ENCODE results near the gene ZNF775.
A peak's percentile ranks its signal among the peaks of the same experiment; 100 is the strongest.

ZNF775 gene

GRCh38 chr7:150403376-150404171 lies 24.4 kb downstream of the ZNF775 start:
- no peak for TF ChIP-seq RAD21 (IDR thresholded peaks at IDR 0.05; ENCODE audit: low read depth)

GRCh38 chr7:150404172-150404804 lies 25.2 kb downstream of the ZNF775 start:
- TF ChIP-seq NFIC (IDR thresholded peaks at IDR 0.05) = no peak
- no peak for TF ChIP-seq REST (IDR thresholded peaks at IDR 0.05; ENCODE audit: low read depth)
- no peak for TF ChIP-seq MAX (IDR thresholded peaks at IDR 0.05)
- TF ChIP-seq FOXM1 (IDR thresholded peaks at IDR 0.05; ENCODE audit: borderline replicate concordance, low read depth) = no peak
- no peak for TF ChIP-seq EGR1 (IDR thresholded peaks at IDR 0.05)
- TF ChIP-seq CREB1 (IDR thresholded peaks at IDR 0.05; ENCODE audit: low read depth) = no peak
- no peak for TF ChIP-seq ZBTB7A (IDR thresholded peaks at IDR 0.05; ENCODE audit: low read depth)
- TF ChIP-seq TEAD4 (IDR thresholded peaks at IDR 0.05) = no peak
- TF ChIP-seq YY1 (IDR thresholded peaks at IDR 0.05; ENCODE audit: low read depth) = no peak
- no peak for TF ChIP-seq RAD21 (IDR thresholded peaks at IDR 0.05; ENCODE audit: low read depth)
- TF ChIP-seq CEBPB (IDR thresholded peaks at IDR 0.05) = no peak
- TF ChIP-seq USF1 (IDR thresholded peaks at IDR 0.05) = no peak
- no peak for TF ChIP-seq TCF12 (IDR thresholded peaks at IDR 0.05; ENCODE audit: low read depth)

GRCh38 chr7:150404805-150405583 lies 25.9 kb downstream of the ZNF775 start:
- peak; percentile 94; the same call in 1 of the 2 replicates for TF ChIP-seq ZBTB7A (IDR thresholded peaks at IDR 0.05; ENCODE audit: low read depth)
- TF ChIP-seq NFIC (IDR thresholded peaks at IDR 0.05) = no peak
- 0 out of 2 replicates have a peak, but pooled peaks have one; percentile 14 for TF ChIP-seq EP300 (IDR thresholded peaks at IDR 0.05; ENCODE audit: borderline replicate concordance)
- TF ChIP-seq TCF12 (IDR thresholded peaks at IDR 0.05; ENCODE audit: low read depth) = no peak; the same call in 1 of the 2 replicates
- TF ChIP-seq TAF1 (IDR thresholded peaks at IDR 0.05; ENCODE audit: low read depth) = peak; percentile 49
- peak; percentile 84 for TF ChIP-seq YY1 (IDR thresholded peaks at IDR 0.05; ENCODE audit: low read depth)
- TF ChIP-seq EGR1 (IDR thresholded peaks at IDR 0.05) = no peak
- TF ChIP-seq USF1 (IDR thresholded peaks at IDR 0.05) = 0 out of 2 replicates have a peak, but pooled peaks have one; percentile 42
- no peak for TF ChIP-seq REST (IDR thresholded peaks at IDR 0.05; ENCODE audit: low read depth)
- TF ChIP-seq CREB1 (IDR thresholded peaks at IDR 0.05; ENCODE audit: low read depth) = no peak
- no peak for TF ChIP-seq CEBPB (IDR thresholded peaks at IDR 0.05)
- TF ChIP-seq FOXM1 (IDR thresholded peaks at IDR 0.05; ENCODE audit: borderline replicate concordance, low read depth) = no peak
- TF ChIP-seq TEAD4 (IDR thresholded peaks at IDR 0.05) = no peak
- TF ChIP-seq MAX (IDR thresholded peaks at IDR 0.05) = peak; percentile 81
- peak; percentile 4; the same call in 1 of the 2 replicates for TF ChIP-seq RAD21 (IDR thresholded peaks at IDR 0.05; ENCODE audit: low read depth)

- peak; percentile 7; the same call in 1 of the 2 replicates for TF ChIP-seq TAF1 (IDR thresholded peaks at IDR 0.05; ENCODE audit: low read depth)
- no peak for TF ChIP-seq MAX (IDR thresholded peaks at IDR 0.05)
These were observed 26.6 kb downstream of the ZNF775 start for GRCh38 chr7:150405584-150406311.

- no peak for TF ChIP-seq REST (IDR thresholded peaks at IDR 0.05; ENCODE audit: low read depth)
- TF ChIP-seq TAF1 (IDR thresholded peaks at IDR 0.05; ENCODE audit: low read depth) = no peak
These were observed 27.1 kb downstream of the ZNF775 start for GRCh38 chr7:150406312-150406566.

Data from Ishikawa (cell line).